HUES48 (cell line): Measurements from ENCODE around the gene RORC.
"Not testable (repeated sequence)": the region's sequence is repeated elsewhere in the genome, so short reads cannot be mapped to it uniquely, and the experiment has no call there.

ENCODE experiments used
- H3K27ac ChIP-seq: one replicate; pipeline ENCODE4 v1.7.0; 2013; ENCODE audit warnings: low read depth, low read length, inconsistent platforms
- H3K27me3 ChIP-seq: 2 replicates; pipeline ENCODE4 v1.6.1; 2013; ENCODE audit warnings: mild to moderate bottlenecking, low read length; ENCODE audit not compliant: control insufficient read depth, insufficient read depth
- H3K36me3 ChIP-seq: 2 replicates; pipeline ENCODE4 v1.6.1; 2013; ENCODE audit warnings: low read length; ENCODE audit not compliant: control insufficient read depth, insufficient read depth
- H3K4me1 ChIP-seq: 2 replicates; pipeline ENCODE4 v1.6.1; 2013; ENCODE audit warnings: mild to moderate bottlenecking, low read length; ENCODE audit not compliant: control insufficient read depth, insufficient read depth
- H3K4me3 ChIP-seq: 2 replicates; pipeline ENCODE4 v1.5.1; 2013; ENCODE audit warnings: mild to moderate bottlenecking, low read depth, low read length
- H3K9ac ChIP-seq: 2 replicates; pipeline ENCODE4 v1.6.1; 2013; ENCODE audit warnings: mild to moderate bottlenecking, low read depth, low read length, moderate library complexity
- H3K9me3 ChIP-seq: 2 replicates; pipeline ENCODE4 v1.6.1; 2013; ENCODE audit warnings: low read length; ENCODE audit not compliant: control insufficient read depth, insufficient read depth

Gene RORC

DNA sequence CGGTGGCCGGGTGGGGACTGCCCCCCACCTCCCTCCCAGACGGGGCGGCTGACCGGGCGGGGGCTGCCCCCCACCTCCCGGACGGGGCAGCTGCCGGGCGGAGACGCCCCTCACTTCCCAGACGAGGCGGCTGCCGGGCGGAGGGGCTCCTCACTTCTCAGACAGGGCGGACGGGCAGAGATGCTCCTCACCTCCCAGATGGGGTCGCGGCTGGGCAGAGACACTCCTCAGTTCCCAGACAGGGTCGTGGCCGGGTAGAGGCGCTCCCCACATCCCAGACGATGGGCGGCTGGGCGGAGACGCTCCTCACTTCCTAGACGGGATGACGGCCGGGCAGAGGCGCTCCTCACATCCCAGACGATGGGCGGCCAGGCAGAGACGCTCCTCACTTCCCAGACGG, 62.3 kb downstream of the RORC start:
- H3K4me3 ChIP-seq, H3K4me1 ChIP-seq, H3K27me3 ChIP-seq, H3K9me3 ChIP-seq, H3K27ac ChIP-seq, H3K36me3 ChIP-seq, H3K9ac ChIP-seq: not testable (repeated sequence)

DNA sequence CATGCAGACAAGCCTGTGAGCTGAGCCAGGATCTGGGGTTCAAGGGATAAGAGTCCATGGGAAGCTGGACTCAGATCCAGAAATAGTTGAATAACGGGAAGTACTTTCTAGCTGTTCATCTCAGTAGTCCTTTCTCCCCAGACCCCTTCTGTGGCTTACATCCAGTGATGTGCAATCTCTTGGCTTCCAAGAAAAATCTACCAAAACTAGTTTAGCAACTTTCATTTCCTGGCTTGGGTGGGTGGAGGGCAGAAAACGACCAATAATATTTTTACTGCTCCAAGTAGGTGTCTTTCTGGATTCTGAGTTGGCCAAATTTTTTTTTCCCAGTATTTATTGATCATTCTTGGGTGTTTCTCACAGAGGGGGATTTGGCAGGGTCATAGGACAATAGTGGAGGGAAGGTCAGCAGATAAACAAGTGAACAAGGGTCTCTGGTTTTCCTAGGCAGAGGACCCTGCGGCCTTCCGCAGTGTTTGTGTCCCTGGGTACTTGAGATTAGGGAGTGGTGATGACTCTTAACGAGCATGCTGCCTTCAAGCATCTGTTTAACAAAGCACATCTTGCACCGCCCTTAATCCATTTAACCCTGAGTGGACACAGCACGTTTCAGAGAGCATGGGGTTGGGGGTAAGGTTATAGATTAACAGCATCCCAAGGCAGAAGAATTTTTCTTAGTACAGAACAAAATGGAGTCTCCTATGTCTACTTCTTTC, 63.1 kb downstream of the RORC start:
- not testable (repeated sequence) for H3K4me3 ChIP-seq, H3K9me3 ChIP-seq, H3K27ac ChIP-seq, H3K9ac ChIP-seq, H3K27me3 ChIP-seq, H3K4me1 ChIP-seq, H3K36me3 ChIP-seq

DNA sequence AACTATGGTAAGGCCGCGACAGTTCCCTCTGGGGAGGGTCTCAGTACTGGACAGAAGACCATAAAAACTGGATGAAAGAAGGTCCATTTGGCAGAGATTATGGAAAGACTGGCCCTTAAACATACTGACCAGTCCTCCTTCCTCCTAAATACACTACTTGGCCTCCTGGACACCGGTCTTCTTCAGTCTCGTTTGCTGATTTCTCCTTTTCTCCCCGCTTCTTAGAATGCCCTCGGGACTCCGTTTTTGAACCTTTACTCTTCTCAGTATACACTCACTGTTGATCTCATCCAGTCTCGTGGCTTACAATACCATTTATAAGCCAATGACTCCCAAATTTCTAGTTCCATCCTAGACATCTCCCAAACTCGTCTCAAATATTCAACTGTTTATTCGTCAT, 67.6 kb downstream of the RORC start:
- no peaks in the 10 kb centered on the region for H3K9me3 ChIP-seq
- peak overlapping the region; percentile 91; the same call in 1 of the 2 replicates for H3K9ac ChIP-seq
- H3K36me3 ChIP-seq = peaks cover 31% of the 10 kb centered on the region
- 0 out of 2 replicates have a peak, but pooled peaks cover 4% of the 10 kb centered on the region for H3K4me1 ChIP-seq
- no peak overlapping the region for H3K27ac ChIP-seq
- no peaks in the 10 kb centered on the region for H3K27me3 ChIP-seq
- peak overlapping the region; percentile 95 for H3K4me3 ChIP-seq

DNA sequence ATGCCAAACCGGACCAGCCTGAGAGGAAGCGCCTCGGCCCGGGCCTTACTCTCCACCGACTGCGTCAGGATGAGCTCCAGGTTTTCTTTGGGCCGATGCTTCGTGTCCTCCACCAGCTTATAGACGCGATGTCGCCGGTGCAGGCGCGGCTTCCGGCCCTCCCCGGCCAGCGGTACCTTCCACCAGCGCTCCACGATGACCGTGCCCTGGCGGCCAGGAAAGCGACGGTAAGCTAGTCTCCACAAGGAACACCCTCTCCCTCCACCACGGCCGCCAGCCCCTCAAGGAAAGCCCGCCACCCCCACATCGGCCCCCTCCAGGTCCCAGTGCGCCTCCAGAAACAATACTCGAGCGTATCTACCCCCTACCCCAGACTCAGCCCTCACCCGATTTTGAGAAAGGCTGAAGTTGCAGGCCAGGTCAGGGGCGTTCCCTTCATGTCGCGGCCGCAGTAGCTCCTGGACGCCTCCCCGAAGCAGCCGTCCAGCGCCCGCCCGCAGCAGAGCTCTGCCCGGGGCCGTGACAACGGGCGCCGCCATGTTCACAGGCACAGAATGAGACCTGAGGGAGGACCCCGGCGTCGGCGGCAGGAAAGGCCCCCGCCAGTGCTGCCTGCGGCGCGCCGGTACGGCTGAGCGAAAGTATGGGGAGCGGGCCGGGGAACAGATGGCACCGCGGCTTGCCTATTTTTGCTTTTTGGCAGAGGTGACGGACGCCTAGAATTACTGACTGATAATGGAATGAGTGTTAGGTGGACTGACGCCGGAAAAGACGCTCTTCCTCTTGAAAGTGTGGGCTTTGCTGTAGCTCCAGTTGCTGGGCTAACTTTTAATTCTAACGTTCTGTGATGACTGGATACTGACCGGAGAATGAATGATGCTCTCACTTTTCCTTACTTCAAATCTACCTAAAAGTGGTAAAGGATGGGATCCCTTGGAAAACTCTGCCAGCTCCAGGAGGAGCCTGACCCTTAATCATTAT, 68.4 kb downstream of the RORC start, which contains the start of gene MRPL9:
Gene MRPL9 (minus strand): TSS at position 556 of the 981 bp plus-strand sequence. CDS start 17 bp downstream, at position 539.
- Histone ChIP-seq H3K27ac (peak within 1 kb of the TSS; percentile 92), H3K36me3 (peaks cover 37% of the 10 kb centered on the region), H3K4me1 (0 out of 2 replicates have a peak, but pooled peaks cover 4% of the 10 kb centered on the region), H3K9me3 (no peaks in the 10 kb centered on the region), H3K9ac (peak within 1 kb of the TSS; percentile 91), H3K4me3 (peak within 1 kb of the TSS; percentile 95), H3K27me3 (no peaks in the 10 kb centered on the region)

DNA sequence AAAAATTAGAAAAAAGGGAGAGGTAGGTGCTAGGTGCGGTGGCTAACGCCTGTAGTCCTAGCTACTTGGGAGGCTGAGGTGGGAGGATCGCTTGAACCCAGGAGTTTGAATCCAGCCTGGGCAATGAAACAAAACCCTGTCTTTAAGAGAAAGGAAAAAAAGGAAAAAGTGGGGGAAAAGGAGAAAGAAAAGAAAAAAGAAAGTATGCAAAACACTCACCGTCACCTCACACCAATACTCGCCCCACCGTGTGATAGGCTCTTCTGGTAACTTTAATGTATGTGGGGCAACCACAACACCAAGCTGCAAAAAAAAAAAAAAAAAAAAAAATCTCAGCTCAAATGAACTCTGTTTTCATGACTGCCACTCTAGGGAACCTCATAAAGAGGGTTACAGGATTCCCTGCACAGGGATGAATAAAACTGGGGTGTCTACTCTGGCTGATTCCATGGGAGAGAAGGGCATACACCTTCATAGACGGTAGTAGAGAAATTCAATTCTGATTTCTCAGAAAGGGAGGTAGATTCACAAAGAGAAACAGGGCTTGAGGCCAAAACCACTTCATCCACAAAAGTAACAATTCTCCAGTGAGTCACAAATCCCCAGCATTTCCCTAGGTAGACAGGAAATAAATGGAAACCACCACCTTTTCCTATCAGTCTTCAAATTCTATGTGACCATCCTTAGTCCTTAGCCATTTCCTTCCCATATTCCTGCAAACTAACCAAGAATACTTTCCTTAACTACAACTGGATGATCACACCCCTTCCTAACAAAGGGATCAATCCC, 70.8 kb downstream of the RORC start:
- 0 out of 2 replicates have a peak, but pooled peaks cover 4% of the 10 kb centered on the region for H3K4me1 ChIP-seq
- no peak overlapping the region for H3K4me3 ChIP-seq
- no peaks in the 10 kb centered on the region for H3K9me3 ChIP-seq
- H3K27ac ChIP-seq = no peak overlapping the region
- H3K9ac ChIP-seq = no peak overlapping the region
- H3K36me3 ChIP-seq = peaks cover 40% of the 10 kb centered on the region
- no peaks in the 10 kb centered on the region for H3K27me3 ChIP-seq

DNA sequence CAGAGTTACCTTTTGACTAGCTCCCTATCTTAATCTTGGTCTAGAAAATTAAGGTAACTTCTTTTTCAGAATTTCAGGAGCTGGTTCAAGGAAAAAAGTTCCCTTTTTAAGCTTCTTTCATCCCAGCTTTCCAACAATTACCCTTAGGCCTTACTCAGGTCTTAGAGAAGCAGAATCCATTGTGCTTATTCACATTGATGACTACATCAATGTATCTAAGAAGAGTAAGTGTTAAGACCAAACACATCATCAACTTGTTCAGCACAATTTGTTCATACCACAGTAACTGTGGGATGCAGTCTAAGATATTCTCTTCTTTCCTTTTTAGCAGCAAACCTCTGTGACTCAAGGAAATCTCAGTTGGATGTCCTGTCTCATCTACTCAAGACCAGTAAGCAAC, 72.4 kb downstream of the RORC start:
- H3K36me3 ChIP-seq = peaks cover 40% of the 10 kb centered on the region

DNA sequence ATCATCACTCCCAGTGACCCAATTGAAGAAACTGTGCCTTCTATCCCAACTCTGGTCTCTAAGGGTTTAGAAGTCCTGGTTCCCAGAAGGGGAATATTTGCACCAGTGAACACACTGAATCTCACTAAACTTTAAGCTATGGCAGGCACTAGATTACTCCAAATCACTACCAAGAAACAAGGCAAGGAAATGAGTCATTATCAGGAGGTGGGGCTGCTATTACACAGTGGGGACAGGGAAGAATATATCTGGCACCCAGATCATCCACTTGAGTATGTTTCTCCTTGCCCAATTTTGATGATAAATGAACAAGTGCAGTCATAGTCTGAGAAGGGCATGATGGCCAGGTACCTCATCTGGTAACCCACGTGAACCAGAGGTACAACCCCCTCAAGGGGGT, 75.3 kb downstream of the RORC start:
- Histone ChIP-seq H3K27ac (no peak overlapping the region), H3K4me1 (no peaks in the 10 kb centered on the region), H3K27me3 (no peaks in the 10 kb centered on the region), H3K9ac (no peak overlapping the region), H3K4me3 (no peak overlapping the region), H3K36me3 (peaks cover 30% of the 10 kb centered on the region), H3K9me3 (no peaks in the 10 kb centered on the region)

More for the DNA sequence above, 72.4 kb downstream of the RORC start:
- Histone ChIP-seq H3K4me1 (0 out of 2 replicates have a peak, but pooled peaks cover 4% of the 10 kb centered on the region), H3K9ac (no peak overlapping the region), H3K27ac (no peak overlapping the region), H3K27me3 (no peaks in the 10 kb centered on the region), H3K4me3 (no peak overlapping the region), H3K9me3 (no peaks in the 10 kb centered on the region)
